NCI-H2227 treated with DMSO at 0.1 percent for 48 hours (cell line): ENCODE measurements around the gene ACOD1.
A peak's percentile ranks its signal among the peaks of the same experiment; 100 is the strongest.
"Not testable (repeated sequence)": the region's sequence is repeated elsewhere in the genome, so short reads cannot be mapped to it uniquely, and the experiment has no call there.

ENCODE experiments used
- DNase-seq: peaks from one replicate; lab custom pipeline; 2025; lab: John Stamatoyannopoulos, UW

Gene ACOD1

DNA sequence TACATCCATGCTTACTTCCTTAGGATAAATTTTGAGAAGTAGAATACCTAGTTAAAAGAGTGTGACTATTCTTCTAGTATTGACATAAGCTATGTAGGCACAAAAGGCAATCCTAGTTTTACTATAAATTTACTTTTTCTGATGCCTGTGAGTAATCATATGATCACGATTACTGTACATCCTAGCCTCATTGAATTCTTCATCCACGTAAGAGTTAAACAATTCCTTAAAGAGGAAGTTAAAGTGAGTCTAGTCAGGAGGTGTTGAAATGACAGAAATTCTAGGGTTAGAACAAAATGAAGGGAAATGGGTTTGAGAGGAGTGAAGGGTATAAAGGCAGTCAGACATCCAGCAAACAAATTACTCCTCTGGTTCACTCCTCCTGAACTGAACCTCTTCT, at the start of gene ACOD1:
TSS of gene ACOD1 (plus strand) at position 363 of the 400 bp plus-strand sequence. CDS start 48 bp downstream, outside the sequence.
- DNase-seq, result no peak

DNA sequence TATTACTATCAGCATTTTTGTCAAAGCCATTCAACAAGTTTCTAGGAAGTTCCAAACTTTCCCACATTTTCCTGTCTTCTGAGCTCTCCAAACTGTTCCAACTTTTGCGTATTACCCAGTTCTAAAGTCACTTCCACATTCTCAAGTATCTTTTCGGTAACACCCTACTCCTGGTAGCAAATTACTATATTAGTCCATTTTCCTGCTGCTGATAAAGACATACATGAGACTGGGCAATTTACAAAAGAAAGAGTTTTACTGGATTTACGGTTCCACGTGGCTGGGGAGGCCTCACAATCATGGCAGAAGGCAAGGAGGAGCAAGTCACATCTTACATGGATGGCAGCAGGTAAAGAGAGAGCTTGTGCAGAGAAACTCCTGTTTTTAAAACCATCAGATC, 49.2 kb upstream of the ACOD1 start:
- not testable (repeated sequence) for DNase-seq

DNA sequence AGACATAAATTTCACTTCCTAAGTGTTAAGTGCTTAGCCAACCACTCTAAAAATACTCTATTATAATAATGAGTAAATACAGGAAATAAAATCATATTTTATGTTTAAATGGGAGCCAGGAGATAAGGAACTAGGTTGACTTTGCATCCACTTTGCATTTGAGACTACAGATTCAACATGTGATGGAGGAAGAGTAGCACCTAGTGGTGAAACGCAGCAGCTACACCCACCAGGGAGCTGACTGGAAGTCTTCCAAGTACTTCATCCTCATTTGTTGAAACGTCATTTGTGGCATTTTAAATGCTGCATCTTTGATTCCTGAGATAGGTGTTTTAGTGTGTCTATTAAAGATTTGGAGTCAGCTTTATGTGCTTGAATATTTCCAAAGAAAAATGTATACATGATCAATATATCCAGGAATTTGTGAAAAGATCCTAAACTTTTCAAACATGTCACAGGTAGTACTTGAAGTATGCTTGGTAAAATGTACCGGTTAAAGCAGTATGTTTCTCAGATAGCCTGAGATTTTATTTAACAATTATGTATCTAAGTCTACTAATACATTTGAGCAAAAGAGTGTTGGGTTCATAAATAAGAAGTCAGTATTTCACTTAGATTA, 44.7 kb upstream of the ACOD1 start:
- DNase-seq, result peak; percentile 26

DNA sequence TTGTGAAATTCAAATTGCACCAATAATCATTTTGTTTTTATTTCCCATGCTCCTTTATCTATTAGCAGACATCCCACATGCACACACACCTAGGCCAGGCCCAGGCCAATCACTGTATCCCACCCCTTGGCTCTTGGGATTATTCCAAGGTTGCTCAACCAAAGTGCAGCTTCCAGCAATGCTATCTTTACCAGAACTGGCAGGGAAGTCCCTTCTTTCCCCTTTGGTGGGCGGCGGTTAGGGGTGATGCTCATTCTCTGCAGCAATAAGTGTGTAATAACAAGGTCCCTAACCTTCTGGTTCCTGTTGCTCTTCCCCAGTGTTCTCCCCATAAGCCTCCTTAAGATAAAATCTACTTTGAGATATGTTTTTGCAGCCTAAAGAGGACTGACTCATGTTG, 43.8 kb upstream of the ACOD1 start:
- DNase-seq, result no peak

DNA sequence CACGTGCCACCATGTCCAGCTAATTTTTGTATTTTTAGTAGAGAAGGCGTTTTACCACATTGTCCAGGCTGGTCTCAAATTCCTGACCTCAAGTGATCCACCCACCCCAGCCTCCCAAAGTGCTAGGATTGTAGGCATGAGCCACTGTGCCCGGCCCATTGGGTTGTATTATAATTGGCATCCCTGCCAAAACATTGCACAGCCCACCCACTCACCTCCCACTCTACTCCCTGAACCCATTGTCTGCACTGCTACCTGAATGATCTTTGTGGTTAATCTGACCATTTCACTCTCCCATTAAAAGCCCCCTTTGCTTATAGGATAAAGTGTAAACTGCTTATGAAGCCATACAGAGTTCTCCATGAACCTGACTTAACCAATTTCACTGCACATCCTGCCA, 35.8 kb upstream of the ACOD1 start:
- no peak for DNase-seq

DNA sequence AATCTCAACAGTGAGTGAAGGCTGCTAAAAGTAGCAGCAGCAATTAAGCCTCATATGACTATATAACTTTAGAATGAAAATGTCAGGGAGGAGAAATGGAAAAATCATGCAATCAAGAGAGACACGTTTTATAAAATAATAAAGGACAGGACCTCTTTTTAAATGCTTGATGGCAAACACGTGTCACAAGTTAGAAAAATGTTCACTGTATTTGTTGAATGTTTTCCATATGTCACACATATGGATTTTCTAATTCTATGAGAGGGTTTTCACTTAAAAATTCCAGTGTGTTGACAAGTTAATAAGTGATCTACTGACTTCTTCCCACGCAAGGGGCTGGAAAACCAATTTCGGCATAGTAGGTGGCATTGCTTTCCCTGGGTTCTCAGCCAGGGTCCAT, 34.4 kb upstream of the ACOD1 start:
- DNase-seq, result no peak

DNA sequence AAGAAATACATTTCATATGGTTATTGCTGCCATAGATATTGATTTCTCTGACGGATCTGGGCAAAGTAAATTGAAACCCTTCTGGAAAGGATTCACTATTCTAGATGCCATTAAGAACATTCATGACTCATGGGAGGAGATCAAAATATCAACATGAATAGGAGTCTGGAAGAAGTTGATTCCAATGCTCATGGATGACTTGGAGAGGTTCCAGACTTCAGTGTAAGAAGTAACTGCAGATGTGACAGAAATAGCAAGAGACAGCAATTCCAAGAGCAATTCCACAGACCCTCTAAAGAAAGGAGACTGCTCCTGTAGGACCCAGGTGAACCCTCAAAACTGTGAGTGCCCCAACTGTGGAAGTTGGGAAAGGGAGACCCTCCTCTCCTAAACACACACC, 31.2 kb upstream of the ACOD1 start:
- DNase-seq, result no peak

DNA sequence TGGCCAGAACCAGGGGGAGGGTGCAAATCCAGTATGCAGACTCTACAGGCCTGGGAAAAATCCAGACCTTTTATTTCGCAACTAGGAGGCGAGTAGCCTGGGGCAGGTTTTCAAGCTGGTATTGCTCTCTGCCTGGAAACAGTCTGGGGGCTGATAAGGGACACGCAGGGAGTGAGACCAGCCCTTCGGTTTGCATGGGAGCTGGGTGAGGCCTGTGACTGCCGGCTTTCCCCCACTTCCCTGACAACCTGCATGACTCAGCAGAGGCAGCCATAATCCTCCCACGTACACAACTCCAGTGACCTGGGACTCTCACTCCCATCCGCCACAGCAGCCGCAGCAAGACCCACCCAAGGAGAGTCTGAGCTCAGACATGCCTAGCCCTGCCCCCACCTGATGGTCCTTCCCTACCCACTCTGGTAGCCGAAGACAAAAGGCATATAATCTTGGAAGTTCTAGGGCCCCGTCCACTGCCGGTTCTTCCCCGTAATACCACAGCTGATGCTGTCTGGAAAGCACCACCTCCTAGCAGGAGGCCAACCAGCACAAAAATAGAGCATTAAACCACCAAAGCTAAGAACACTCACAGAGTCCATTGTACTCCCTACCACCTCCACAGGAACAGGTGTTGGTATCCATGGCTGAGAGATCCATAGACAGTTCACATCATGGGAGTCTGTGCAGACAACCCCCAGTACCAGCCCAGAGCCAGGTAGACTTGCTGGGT, 30.4 kb upstream of the ACOD1 start:
- DNase-seq, result not testable (repeated sequence)

DNA sequence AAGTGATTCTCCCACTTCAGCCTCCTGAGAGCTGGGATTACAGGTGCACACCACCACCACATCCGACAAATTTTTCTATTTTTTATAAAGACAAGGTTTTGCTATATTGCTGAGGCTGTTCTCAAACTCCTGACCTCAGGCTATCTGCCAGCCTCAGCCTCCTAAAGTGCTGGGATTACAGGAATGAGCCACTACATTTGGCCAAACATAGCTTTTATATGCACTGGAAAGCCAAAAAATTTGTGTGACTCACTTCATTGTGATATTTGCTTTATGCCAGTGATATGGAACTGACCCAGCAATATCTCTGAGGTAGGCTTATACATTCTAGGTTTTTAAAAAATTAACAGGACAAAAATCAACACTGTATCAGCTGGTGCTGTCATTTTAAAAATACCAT, 26.8 kb upstream of the ACOD1 start:
- no peak for DNase-seq

DNA sequence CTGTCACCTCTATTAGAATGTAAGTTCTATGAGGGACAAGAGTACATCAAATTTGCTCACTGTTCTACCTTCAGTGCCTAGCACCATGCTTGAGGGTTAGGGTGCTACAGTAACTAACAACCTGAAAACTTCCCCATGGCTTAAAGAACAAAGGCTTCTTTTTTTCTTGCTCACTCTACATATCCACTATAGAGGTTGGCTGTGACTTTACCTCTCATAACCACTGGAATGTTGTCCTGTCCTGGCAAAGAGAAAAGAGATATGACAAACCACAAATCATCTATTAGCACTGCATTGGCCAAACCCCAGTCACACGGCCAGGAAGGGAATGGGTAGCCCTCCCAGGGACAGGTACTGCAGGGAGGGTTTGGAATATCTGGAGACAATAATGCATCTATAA, 23.2 kb upstream of the ACOD1 start:
- DNase-seq, result no peak

DNA sequence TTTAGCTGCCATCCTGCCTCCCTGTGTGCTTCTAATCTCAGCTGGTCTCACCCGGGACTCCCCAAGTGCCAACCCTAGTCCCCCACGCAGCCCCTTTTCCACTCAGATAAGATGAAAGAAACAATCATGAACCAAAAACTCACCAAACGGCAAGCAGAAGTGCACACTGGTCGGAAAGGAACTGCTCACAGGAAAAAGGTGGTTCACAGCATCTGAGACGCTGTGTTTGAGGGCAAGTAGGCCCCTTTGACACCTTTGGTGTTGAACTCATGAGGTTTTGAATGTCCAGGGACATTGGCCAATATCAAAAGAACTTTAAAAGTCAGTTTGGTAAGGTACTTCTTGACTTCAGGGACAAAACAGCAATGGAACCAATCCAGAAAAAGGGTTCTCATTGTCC, 20.4 kb upstream of the ACOD1 start:
- DNase-seq, result no peak

DNA sequence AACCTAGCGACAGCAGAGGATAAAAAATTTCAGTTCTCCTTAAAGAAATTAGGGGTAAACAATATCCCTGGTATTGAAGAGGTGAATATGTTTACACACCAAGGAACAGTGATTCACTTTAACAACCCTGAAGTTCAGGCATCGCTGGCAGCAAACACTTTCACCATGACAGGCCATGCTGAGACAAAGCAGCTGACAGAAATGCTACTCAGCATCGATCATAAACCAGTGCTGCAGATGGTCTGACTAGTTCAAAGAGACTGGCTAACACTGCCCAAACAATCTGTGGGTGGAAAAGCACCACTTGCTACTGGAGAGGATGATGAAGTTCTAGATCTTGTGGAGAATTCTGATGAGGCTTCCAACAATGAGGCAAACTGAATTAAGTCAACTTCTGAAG, 19.9 kb upstream of the ACOD1 start:
- DNase-seq, result no peak

DNA sequence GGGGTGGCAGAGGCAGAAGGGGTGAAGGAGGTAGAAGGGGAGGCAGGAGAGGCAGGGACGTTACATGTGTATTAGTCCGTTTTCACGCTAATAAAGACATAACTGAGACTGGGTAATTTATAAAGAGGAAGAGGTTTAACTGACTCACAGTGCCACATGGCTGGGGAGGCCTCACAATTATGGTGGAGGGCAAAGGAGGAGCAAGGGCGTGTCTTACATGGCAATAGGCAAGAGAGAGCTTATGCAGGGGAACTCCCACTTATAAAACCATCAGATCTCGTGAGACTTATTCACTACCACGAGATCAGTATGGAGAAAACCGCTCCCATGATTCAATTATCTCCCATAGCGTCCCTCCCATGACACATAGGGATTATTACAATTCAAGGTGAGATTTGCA, 19.0 kb upstream of the ACOD1 start:
- no peak for DNase-seq

DNA sequence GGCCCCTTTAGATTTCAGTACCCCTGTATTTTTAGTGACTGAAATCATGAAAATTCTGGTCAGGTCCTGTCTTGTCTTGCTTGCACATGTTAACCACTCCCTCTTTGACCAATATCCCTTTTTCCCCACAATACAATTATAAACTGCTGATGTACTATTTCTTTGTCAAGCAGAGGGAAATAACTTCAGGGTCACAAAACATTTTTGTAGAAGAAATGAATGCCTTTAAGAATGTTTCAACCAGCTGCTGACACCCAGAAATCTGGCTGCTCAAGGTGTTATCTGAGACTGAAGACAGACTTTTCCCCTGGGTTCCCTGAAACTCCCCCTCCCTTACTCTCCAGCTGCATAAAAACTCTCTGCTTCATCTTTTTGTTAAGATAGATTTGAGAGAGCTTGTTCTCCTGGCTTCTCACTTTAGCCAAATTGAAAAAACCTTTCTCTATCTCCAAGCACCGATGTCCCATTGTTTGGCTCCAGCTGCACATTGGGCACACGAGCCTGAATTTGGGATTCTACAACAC, 18.4 kb upstream of the ACOD1 start:
- no peak for DNase-seq

DNA sequence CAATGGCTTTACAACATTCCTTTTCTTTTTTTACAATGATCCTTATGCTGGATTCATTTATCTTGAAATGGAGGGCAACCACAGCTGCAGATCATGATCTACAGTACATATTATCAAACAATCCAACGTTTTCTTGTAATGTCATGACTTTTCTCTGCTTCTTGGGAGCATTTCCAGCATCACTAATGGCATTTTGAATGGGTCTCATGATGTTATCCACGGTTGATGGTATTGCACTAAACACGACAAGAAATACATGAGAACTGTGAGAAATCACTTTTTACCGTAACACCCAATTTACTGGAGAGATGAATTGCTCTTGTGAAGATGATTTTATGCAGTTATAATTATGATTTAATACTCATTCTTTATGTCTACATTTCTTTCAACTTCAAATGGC, 16.2 kb upstream of the ACOD1 start:
- DNase-seq, result no peak

DNA sequence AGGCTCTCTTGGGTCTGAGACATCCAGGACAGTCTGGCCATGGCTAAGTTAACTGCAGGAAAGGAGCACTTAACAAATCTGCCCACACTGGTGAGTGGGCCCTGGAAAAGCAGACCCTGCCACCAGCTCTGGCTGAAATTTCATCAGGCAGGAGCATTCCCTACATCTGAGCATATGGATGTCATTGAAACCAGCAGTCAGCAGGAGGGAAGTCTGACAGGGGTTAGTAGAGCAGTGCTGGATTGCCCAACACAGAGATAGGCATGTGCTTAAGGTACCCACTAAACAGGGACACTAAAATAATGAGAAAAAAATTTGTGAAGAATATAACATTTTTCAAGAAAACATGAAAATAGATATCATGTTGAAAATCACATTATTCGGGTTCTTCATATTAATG, 13.6 kb upstream of the ACOD1 start:
- no peak for DNase-seq

DNA sequence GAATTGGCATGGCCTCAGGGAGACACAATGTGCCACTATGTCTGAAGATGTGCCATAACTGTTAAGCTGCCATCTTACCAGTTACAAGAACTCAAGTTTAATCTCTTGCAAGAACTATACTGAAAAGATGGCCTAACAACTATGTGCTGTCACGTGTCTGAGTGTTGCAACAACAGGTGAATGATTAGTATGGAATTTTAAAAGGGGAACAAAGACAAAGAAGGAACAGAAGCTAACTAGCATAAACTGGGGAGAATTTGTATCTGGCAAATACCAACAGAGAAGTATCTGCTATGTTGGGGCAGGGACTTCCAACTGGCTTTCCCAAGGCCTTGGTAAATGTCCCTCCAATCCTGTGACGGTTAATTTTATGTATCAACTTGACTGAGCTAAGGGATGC, 11.5 kb upstream of the ACOD1 start:
- no peak for DNase-seq

DNA sequence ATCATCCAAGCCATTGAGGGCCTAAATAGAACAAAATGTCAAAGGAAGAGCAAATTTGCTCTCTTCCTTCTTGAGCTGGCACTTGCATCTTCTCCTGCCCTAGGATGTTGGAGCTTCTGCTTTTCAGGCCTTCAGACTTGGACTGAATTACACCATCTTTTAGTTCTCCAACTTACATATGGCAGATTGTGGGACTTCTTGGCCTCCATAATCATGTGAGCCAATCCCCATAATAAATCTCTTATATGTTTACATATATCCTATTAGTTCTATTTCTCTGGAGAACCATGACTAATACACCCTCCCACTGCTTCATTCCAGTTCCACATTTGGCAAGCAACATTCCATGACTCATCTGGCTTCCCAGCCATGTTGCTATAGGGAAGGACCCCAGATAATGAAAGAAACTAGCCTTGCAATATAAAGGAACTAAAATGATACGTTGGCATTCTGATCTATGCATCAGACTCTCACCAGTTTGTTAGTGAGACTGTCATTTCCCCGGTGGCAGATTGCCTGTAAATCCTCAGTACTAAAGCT, 11.0 kb upstream of the ACOD1 start:
- DNase-seq, result no peak

DNA sequence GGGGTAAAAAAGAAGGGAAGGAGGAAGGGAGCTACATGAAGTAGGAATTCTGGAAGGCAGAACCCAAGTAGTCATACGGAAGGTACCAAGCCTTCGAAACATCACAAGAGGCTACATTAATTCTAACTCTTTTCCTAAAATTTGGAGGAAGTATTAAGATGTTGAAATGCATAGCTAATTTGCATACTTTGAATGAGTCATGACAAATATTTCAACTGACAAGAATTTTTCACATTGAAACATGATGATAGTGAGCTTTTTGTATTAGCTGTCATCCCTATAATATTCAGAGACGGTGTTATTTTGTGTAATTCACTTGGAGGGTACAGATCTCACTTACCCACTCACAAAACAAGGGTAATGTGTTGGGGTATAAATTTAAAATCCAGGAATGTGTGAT, 9.1 kb upstream of the ACOD1 start:
- DNase-seq, result no peak

DNA sequence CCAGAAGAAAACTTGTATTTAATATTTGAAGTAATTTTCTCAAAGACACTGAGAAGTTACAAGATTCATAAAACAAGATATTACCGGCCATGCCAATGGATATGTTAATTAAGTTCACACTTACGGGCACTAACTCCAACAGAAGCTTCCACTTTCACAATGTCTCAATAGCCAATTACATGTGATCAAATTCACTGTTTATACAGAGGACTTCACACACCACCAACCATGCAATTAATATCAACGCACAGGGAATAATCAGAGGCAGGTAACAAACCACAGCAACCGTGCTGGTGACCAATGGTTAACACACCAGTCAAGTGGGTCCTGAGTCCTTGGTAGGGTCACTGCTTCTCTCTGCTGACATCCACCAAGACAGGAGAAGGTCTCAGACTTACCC, 5.9 kb upstream of the ACOD1 start:
- DNase-seq, result no peak

DNA sequence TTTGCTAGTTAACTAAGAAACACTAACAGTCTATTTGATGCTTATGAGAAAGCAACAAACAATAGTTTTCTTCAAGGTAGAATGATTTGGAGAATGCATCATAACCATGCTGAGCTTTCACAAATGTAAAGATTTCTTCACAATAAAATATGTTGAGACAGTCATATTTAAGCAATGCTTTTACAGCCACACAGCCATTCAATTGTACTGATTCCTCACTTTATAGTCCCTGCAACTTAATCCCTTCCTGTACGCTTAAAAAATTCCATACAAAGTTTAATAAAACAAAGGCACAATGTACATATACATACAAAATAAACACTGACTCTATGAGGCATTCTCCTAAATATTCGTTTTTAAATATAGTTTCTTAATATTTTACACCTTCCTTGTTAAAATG, 4.7 kb upstream of the ACOD1 start:
- DNase-seq, result no peak

DNA sequence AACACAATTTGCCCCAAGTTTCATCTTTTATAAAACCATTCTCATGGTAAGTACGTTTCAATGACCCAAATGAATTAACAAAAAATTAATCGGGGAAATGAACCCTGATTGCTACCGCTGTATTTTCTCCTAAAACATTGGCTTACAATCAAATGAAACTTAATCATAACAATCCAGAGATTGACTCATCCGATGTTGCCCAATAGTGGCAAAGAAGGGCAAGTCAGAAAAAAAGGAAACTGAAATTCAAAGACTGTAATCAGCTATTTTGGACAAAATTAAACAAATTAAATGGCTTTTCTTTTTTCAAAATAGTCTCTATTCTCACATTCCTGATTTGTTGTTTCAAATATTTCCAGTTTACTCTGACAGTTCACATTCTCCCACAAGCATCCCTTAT, 3.9 kb upstream of the ACOD1 start:
- DNase-seq, result no peak

DNA sequence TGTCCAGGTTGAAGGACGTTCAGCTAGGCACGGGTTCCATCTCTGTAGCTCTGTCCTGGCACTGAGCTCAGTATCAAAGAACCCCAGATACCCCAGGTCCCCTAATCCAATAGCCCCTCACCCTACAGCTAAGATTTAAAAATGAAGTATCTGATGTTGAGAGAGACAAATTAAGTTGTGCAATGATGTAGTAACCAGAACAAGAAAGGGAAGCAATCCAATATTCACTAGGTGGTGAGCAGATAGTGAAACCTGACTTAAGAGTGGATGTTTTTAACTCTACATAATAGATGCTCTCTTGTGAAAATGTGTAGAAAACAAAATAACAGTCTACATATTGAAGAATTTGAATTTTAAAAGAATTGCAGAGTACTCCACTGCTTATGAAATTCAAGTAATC, 1.8 kb downstream of the ACOD1 start:
- no peak for DNase-seq

DNA sequence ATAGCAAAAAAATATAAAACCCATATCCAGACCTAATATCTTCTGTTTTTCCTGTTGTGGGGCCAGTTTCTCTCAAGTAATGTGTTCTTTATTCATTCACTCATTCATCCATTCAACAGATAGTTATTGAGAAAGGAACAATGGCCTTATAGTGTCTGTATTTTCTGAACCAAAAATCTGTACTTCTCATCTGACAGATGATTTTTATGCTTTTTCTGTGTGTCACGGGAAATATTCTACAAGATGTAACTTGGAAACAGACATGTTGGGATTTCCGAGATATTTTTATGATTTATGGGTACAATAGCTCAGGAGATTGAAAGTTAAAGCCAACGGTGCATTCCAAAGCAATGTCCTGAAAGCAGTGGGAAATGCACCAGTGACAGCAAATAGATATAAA, 5.7 kb downstream of the ACOD1 start:
- no peak for DNase-seq
